Ovary (tissue), 9 donors: ENCODE measurements around the gene PHOSPHO2. TPM values are rescaled to one million over a fixed set of nuclear protein-coding genes. Genes with fewer than 3 reads are reported as not detected.

Experiments used
- DNase-seq, 5 donors: peaks; one replicate each; pipeline ENCODE4 v3.0.0-alpha.2; 2019 to 2020
- H3K27ac ChIP-seq, 2 donors: fragments of 200-600 bp; one replicate each; pipeline versions ENCODE4 v1.5.1 to v1.8.0; 2019 to 2022
- H3K27me3 ChIP-seq: fragments of 200-600 bp; one replicate; pipeline ENCODE4 v1.8.0; 2022
- H3K36me3 ChIP-seq: fragments of 200-600 bp; sonication (generic); one replicate; pipeline ENCODE4 v1.5.1; 2019
- H3K4me1 ChIP-seq: one replicate; pipeline ENCODE4 v1.8.1; 2013; ENCODE audit warnings: mild to moderate bottlenecking, moderate library complexity; ENCODE audit not compliant: insufficient read depth
- H3K4me3 ChIP-seq: fragments of 200-600 bp; sonication (generic); one replicate; pipeline ENCODE4 v1.5.1; 2017
- H3K9me3 ChIP-seq, 2 donors: fragments of 200-600 bp in 1 of 2; sonication (generic) in 1 of 2; one replicate each; pipeline versions ENCODE4 v1.5.1 to v1.8.1; 2013 to 2019; ENCODE audit warnings: mild to moderate bottlenecking in 1 of 2, moderate library complexity in 1 of 2
- CTCF ChIP-seq, 3 donors: fragments of 450-650 bp in 2 of 3; fragments of 200-600 bp in 1 of 3; IDR thresholded peaks; one replicate each; pipeline versions ENCODE4 v1.5.1 to v1.8.0; 2016 to 2022; ENCODE audit warnings: antibody characterized with exemption in 3 of 3, mild to moderate bottlenecking in 1 of 3
- EP300 ChIP-seq: sonication (generic); formaldehyde crosslinking; IDR thresholded peaks from one replicate; pipeline ENCODE4 v1.6.1; 2017; ENCODE audit warnings: antibody characterized with exemption
- POLR2A ChIP-seq: fragments of 450-650 bp; IDR thresholded peaks from one replicate; pipeline ENCODE4 v1.6.1; 2017; ENCODE audit warnings: antibody characterized with exemption, mild to moderate bottlenecking, moderate library complexity
- WGBS, 3 donors: extraction: QIAGEN DNeasy Blood & Tissue Kit in 1 of 3; methylation state at CpG; one replicate each; pipeline versions ENCODE4 v1.1.5 to v1.1.7; 2013 to 2017; 5-methylcytosine and 5-hydroxymethylcytosine counted together
- intact Hi-C, 4 donors: fragments of 100-400 bp; cut with DNase I; formaldehyde crosslinking; loops; one replicate each; pipeline versions ENCODE4 v1.11.0 to v1.15.1; 2022 to 2023
- polyA plus RNA-seq, 2 donors: library from polyadenylated mRNA; stranded (reverse); fragments of 200-250 nt in 1 of 2; fragments of 350-450 nt in 1 of 2; fragmentation: Illumina TruSeq in 1 of 2; extraction: RNeasy Lipid Tissue Mini Kit (QIAGEN cat#74804) in 1 of 2; gene quantifications; one replicate each; pipeline ENCODE4 v1.2.3, GENCODE V29; 2013 to 2014
- total RNA-seq, 7 donors: library from RNA; depleted of rRNA in 2 of 7; stranded (reverse); fragments of >200 nt in 2 of 7; fragmentation: NEBNext Ultra II Directional in 3 of 7; extraction: Animal tissue kit (Norgen Biotek cat#: 25700) in 3 of 7; gene quantifications; one replicate each; pipeline versions ENCODE4 v1.1.0 to v1.2.4, GENCODE V29; 2016 to 2023
- donor health status: DM: no; HTN: no; CAD: no; lungs with moderate emphysema.
- donor health status: DM: no; HTN: no; CAD: no.
- donor health status: Bipolar disorder and iron deficiency.
- donor health status: DM: yes; HTN: yes; CAD: no.
- donor health status: DM: no; HTN: no; CAD: no.
- donor health status: DM: yes; HTN: yes; CAD: no.

Gene PHOSPHO2
- total and polyA plus RNA-seq, 9 donors: 2.4 to 7.9 (median 5.8) TPM

- 63 to 76% (median 67%) methylated on average over 3 of the region's 3 CpGs for WGBS, 3 donors
- H3K4me3 ChIP-seq: no peak overlapping the region
Measured at GRCh38 chr2:169656164-169656563, 38.1 kb upstream of the PHOSPHO2 start.

GRCh38 chr2:169658877-169659276 is 35.4 kb upstream of the PHOSPHO2 start:
- Histone ChIP-seq H3K27me3 (no peaks in the 10 kb centered on the region), H3K36me3 (no peaks in the 10 kb centered on the region), H3K9me3 (no peaks in the 10 kb centered on the region), H3K4me3 (no peak overlapping the region), H3K27ac (no peak overlapping the region), H3K4me1 (no peaks in the 10 kb centered on the region)
- intact Hi-C loops: no loop called here
- no peak for TF ChIP-seq CTCF (IDR thresholded peaks at IDR 0.05)
- no peak for TF ChIP-seq POLR2A
- TF ChIP-seq EP300: no peak
- no peak for DNase-seq
- WGBS, 3 donors: 97 to 100% (median 98%) methylated on average over 1 of the region's 1 CpG

More at GRCh38 chr2:169656164-169656563, 38.1 kb upstream of the PHOSPHO2 start:
- no peaks in the 10 kb centered on the region for H3K9me3 ChIP-seq
- no peaks in the 10 kb centered on the region for H3K27me3 ChIP-seq
- H3K27ac ChIP-seq: no peak overlapping the region
- H3K36me3 ChIP-seq: no peaks in the 10 kb centered on the region
- intact Hi-C loops: no loop called here
- DNase-seq: no peak
- TF ChIP-seq POLR2A (no peak), EP300 (no peak), CTCF (IDR thresholded peaks at IDR 0.05) (no peak)
- H3K4me1 ChIP-seq: no peaks in the 10 kb centered on the region

GRCh38 chr2:169659320-169659719 is 34.9 kb upstream of the PHOSPHO2 start:
- intact Hi-C loops: no loop called here
- WGBS, 3 donors: 82 to 94% (median 82%) methylated on average over 1 of the region's 1 CpG
- Histone ChIP-seq H3K9me3 (no peaks in the 10 kb centered on the region), H3K4me1 (no peaks in the 10 kb centered on the region), H3K27me3 (no peaks in the 10 kb centered on the region), H3K27ac (no peak overlapping the region), H3K4me3 (no peak overlapping the region), H3K36me3 (no peaks in the 10 kb centered on the region)
- DNase-seq: no peak
- TF ChIP-seq EP300 (no peak), POLR2A (no peak)

GRCh38 chr2:169661265-169661664 is 33.0 kb upstream of the PHOSPHO2 start:
- 80 to 84% (median 84%) methylated on average over 3 of the region's 3 CpGs for WGBS, 3 donors
- no peak for TF ChIP-seq EP300
- TF ChIP-seq POLR2A: no peak
- no peak for TF ChIP-seq CTCF (IDR thresholded peaks at IDR 0.05)
- no peaks in the 10 kb centered on the region for H3K9me3 ChIP-seq
- intact Hi-C loops: no loop called here
- no peak for DNase-seq
- no peak overlapping the region for H3K4me3 ChIP-seq
- H3K27me3 ChIP-seq: no peaks in the 10 kb centered on the region
- H3K36me3 ChIP-seq: no peaks in the 10 kb centered on the region
- H3K27ac ChIP-seq: no peak overlapping the region
- no peaks in the 10 kb centered on the region for H3K4me1 ChIP-seq

GRCh38 chr2:169662744-169663143 is 31.5 kb upstream of the PHOSPHO2 start:
- no peaks in the 10 kb centered on the region for H3K36me3 ChIP-seq
- H3K4me3 ChIP-seq: no peak overlapping the region
- no peaks in the 10 kb centered on the region for H3K9me3 ChIP-seq
- 90 to 97% (median 96%) methylated on average over 1 of the region's 1 CpG for WGBS, 3 donors
- H3K27me3 ChIP-seq: no peaks in the 10 kb centered on the region
- no peak for TF ChIP-seq EP300
- no peak for TF ChIP-seq CTCF (IDR thresholded peaks at IDR 0.05)
- no peak for TF ChIP-seq POLR2A
- H3K27ac ChIP-seq: no peak overlapping the region
- DNase-seq: no peak
- no peaks in the 10 kb centered on the region for H3K4me1 ChIP-seq
- intact Hi-C loops: no loop called here
